Fibroblast of lung (primary cell): ENCODE measurements around the gene CHKA. TPM values are rescaled to one million over a fixed set of nuclear protein-coding genes. Genes with fewer than 3 reads are reported as not detected.

Source experiments
- DNase-seq, 2 donors: peaks; one replicate each; pipeline versions ENCODE4 v3.0.0 to v3.0.0-alpha.2; 2010; ENCODE audit warnings: low read depth in 2 of 2
- H2AFZ ChIP-seq: 2 replicates; pipeline ENCODE4 v1.5.1; 2012; ENCODE audit warnings: low read length, control low read depth, inconsistent platforms
- H3K27ac ChIP-seq: 2 replicates; pipeline ENCODE4 v1.5.1; 2011; ENCODE audit warnings: low read length, control low read depth; ENCODE audit not compliant: insufficient read depth
- H3K27me3 ChIP-seq: 2 replicates; pipeline ENCODE4 v1.5.1; 2011; ENCODE audit warnings: mild to moderate bottlenecking, low read length; ENCODE audit not compliant: control insufficient read depth, insufficient read depth
- H3K36me3 ChIP-seq: 2 replicates; pipeline ENCODE4 v1.5.1; 2011; ENCODE audit warnings: low read length; ENCODE audit not compliant: control insufficient read depth, insufficient read depth
- H3K4me1 ChIP-seq: 2 replicates; pipeline ENCODE4 v1.5.1; 2011; ENCODE audit warnings: low read length; ENCODE audit not compliant: control insufficient read depth, insufficient read depth; ENCODE audit errors: extremely low read depth
- H3K4me2 ChIP-seq: 2 replicates; pipeline ENCODE4 v1.5.1; 2011; ENCODE audit warnings: low read length, control low read depth; ENCODE audit not compliant: insufficient read depth; ENCODE audit errors: extremely low read depth
- H3K4me3 ChIP-seq, 4 experiments: fragments of 200-600 bp in 1 of 4; sonication (generic) in 1 of 4; replicated peaks in 1 of 4; 2 replicates each; pipeline ENCODE4 v1.5.1; 2011 to 2016; ENCODE audit warnings: low read length in 4 of 4, low read depth in 3 of 4, mild to moderate bottlenecking in 3 of 4, control low read depth in 2 of 4, inconsistent platforms in 1 of 4, mixed read lengths in 1 of 4; ENCODE audit not compliant: insufficient read depth in 1 of 4; ENCODE audit errors: control extremely low read depth in 1 of 4
- H3K79me2 ChIP-seq: 2 replicates; pipeline ENCODE4 v1.5.1; 2012; ENCODE audit warnings: mild to moderate bottlenecking, low read length, inconsistent platforms; ENCODE audit not compliant: control insufficient read depth, insufficient read depth
- H3K9ac ChIP-seq: 2 replicates; pipeline ENCODE4 v1.5.1; 2011; ENCODE audit warnings: mild to moderate bottlenecking, low read length, control low read depth; ENCODE audit not compliant: insufficient read depth
- H3K9me3 ChIP-seq: 2 replicates; pipeline ENCODE4 v1.5.1; 2012; ENCODE audit warnings: low read depth, low read length; ENCODE audit not compliant: control insufficient read depth, insufficient read depth
- H4K20me1 ChIP-seq: 2 replicates; pipeline ENCODE4 v1.5.1; 2011; ENCODE audit warnings: low read length; ENCODE audit not compliant: control insufficient read depth, insufficient read depth; ENCODE audit errors: extremely low read depth
- EZH2 ChIP-seq: IDR thresholded peaks from 2 replicates; pipeline ENCODE4 v1.5.1; 2012; ENCODE audit warnings: low read length, control low read depth, mild to moderate bottlenecking; ENCODE audit errors: missing control alignments
- polyA plus RNA-seq, 2 donors: library from polyadenylated mRNA; depleted of rRNA in 1 of 2; stranded (reverse) in 1 of 2; unstranded in 1 of 2; fragments of >200 nt; gene quantifications; 2 replicates each; pipeline ENCODE4 v1.2.1, GENCODE V29; 2011 to 2012; ENCODE audit warnings: missing spikeins in 1 of 2
- total RNA-seq: library from RNA; depleted of rRNA; stranded (reverse); fragments of >200 nt; gene quantifications from 2 replicates; pipeline ENCODE4 v1.2.1, GENCODE V29; 2014
- TF ChIP-seq, protein P1 (sequence below), 2 donors: IDR thresholded peaks in 1 of 2; conservative IDR thresholded peaks in 1 of 2; 1 replicate in 1 of 2; 2 replicates in 1 of 2; pipeline ENCODE4 v1.5.1; 2011 to 2012; ENCODE audit warnings: low read length in 2 of 2, control low read depth in 1 of 2, inconsistent platforms in 1 of 2, low read depth in 1 of 2, mild to moderate bottlenecking in 1 of 2

Gene CHKA
- total and polyA plus RNA-seq, 2 donors (not counting 1 experiment from before 2014, with no cell fraction given): 7.2 to 8.4 TPM

DNA sequence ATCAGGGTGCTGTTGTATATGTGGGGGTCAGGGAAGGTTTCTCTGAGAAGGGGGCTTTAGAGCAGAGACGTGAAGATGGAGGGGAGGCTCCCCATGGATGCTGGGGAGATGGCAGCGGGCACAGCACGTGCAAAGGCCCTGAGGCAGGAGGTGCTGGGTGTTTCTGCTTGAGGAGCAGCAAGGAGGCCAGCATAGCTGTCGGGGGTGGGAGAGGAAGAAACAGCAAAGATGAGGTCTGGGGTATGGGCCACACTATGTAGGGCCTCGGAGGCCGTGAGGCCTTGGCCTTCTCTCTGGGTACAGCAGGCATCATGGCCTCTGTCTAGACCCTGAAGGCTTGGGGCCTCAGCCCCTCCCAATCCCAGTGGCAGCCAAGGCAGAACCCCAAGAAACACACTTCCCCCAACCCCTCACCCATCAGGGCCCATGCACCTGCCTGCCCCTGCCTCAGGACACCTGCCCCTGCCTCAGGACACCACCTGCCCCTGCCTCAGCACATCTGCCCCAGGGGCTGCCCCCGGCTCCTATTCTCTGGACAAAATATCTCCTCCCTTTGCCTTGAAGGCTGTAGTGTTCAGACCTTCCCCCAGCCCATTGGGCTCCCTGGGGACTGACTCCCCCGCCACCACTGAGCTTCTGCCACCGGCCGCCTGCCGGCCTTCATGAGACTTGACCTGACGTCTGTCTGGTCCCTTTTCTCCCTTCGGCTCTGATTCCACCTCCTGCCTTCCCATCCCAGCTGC lies 104.9 kb downstream of the CHKA start:
- Histone ChIP-seq H3K36me3 (peaks cover 8% of the 10 kb centered on the region), H4K20me1 (no peaks in the 10 kb centered on the region), H3K9me3 (no peaks in the 10 kb centered on the region), H2AFZ (no peak overlapping the region), H3K9ac (no peak overlapping the region), H3K27ac (no peak overlapping the region), H3K4me3 (no peak overlapping the region), H3K79me2 (peaks cover 21% of the 10 kb centered on the region), H3K4me2 (no peak overlapping the region), H3K27me3 (no peaks in the 10 kb centered on the region), H3K4me1 (peaks cover 40% of the 10 kb centered on the region)
- TF ChIP-seq, protein P1, sequence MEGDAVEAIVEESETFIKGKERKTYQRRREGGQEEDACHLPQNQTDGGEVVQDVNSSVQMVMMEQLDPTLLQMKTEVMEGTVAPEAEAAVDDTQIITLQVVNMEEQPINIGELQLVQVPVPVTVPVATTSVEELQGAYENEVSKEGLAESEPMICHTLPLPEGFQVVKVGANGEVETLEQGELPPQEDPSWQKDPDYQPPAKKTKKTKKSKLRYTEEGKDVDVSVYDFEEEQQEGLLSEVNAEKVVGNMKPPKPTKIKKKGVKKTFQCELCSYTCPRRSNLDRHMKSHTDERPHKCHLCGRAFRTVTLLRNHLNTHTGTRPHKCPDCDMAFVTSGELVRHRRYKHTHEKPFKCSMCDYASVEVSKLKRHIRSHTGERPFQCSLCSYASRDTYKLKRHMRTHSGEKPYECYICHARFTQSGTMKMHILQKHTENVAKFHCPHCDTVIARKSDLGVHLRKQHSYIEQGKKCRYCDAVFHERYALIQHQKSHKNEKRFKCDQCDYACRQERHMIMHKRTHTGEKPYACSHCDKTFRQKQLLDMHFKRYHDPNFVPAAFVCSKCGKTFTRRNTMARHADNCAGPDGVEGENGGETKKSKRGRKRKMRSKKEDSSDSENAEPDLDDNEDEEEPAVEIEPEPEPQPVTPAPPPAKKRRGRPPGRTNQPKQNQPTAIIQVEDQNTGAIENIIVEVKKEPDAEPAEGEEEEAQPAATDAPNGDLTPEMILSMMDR (conservative IDR thresholded peaks at IDR 0.05 in 1 of 2, IDR thresholded peaks at IDR 0.05 in 1 of 2; ENCODE audit: low read depth in 1 of 2, low read length in 2 of 2): no peak
- TF ChIP-seq EZH2: no peak
- DNase-seq: no peak

- Histone ChIP-seq H3K27ac (no peak overlapping the region), H3K79me2 (peaks cover 21% of the 10 kb centered on the region), H3K4me1 (peaks cover 40% of the 10 kb centered on the region), H3K4me2 (no peak overlapping the region), H3K9me3 (no peaks in the 10 kb centered on the region), H3K27me3 (no peaks in the 10 kb centered on the region), H3K36me3 (peaks cover 6% of the 10 kb centered on the region), H3K9ac (no peak overlapping the region), H2AFZ (no peak overlapping the region), H4K20me1 (no peaks in the 10 kb centered on the region), H3K4me3 (no peak overlapping the region)
- DNase-seq: no peak
- TF ChIP-seq, protein P1 (conservative IDR thresholded peaks at IDR 0.05 in 1 of 2, IDR thresholded peaks at IDR 0.05 in 1 of 2; ENCODE audit: low read depth in 1 of 2, low read length in 2 of 2): no peak
- TF ChIP-seq EZH2: no peak
Measured at GRCh38 chr11:68015467-68015866, 105.7 kb downstream of the CHKA start.

DNA sequence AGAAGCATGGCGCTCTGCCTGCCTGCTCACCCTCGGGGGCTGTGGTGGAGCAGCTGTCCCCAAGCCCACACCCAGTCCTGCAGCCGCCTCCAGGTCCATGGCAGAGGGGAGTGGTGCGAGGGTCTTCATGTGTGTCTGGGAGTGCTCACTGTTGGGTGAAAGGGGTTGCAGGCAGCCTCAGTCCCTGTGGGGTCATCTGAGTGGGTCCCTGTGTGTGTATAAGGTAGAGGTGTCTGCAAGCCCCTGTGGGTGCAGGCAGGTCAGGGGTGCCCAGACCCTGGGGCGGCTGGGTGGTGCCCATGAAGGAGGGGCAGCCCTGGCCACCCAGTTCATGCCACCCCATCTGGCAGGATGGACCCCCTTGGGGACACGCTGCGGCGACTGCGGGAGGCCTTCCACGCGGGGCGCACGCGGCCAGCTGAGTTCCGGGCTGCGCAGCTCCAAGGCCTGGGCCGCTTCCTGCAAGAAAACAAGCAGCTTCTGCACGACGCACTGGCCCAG lies 106.2 kb downstream of the CHKA start:
- no peak for TF ChIP-seq EZH2
- TF ChIP-seq, protein P1 (conservative IDR thresholded peaks at IDR 0.05 in 1 of 2, IDR thresholded peaks at IDR 0.05 in 1 of 2; ENCODE audit: low read depth in 1 of 2, low read length in 2 of 2): no peak
- Histone ChIP-seq H3K4me1 (peaks cover 40% of the 10 kb centered on the region), H3K4me3 (no peak overlapping the region), H4K20me1 (no peaks in the 10 kb centered on the region), H3K9ac (no peak overlapping the region), H3K36me3 (peaks cover 6% of the 10 kb centered on the region), H3K9me3 (no peaks in the 10 kb centered on the region), H3K27me3 (no peaks in the 10 kb centered on the region), H3K27ac (peak overlapping the region; percentile 97), H3K4me2 (no peak overlapping the region), H3K79me2 (peaks cover 21% of the 10 kb centered on the region), H2AFZ (no peak overlapping the region)
- DNase-seq: no peak
